Stimulated activated CD4-positive, alpha-beta T cell treated with anti-CD3 and anti-CD28 coated beads, TNF-alpha, amount 100 ng/mL, for 1 hour (primary cell): ENCODE data around the gene TMEM131.

ENCODE experiments used
- DNase-seq, 3 donors: peaks; one replicate each; pipeline ENCODE4 v3.0.0-alpha.2; 2020; ENCODE audit warnings: low read depth in 3 of 3, low spot score in 1 of 3

Gene TMEM131

GRCh38 chr2:97992836-97993825 is 2.6 kb downstream of the TMEM131 start:
- DNase-seq: no peak

GRCh38 chr2:97991081-97991856 is 4.5 kb downstream of the TMEM131 start:
- no peak for DNase-seq

- DNase-seq: no peak
Measured at GRCh38 chr2:97988722-97989121, 7.0 kb downstream of the TMEM131 start.

- no peak for DNase-seq
Measured at GRCh38 chr2:97985998-97986397, 9.8 kb downstream of the TMEM131 start.

GRCh38 chr2:97983698-97984097 is 12.1 kb downstream of the TMEM131 start:
- DNase-seq: no peak

GRCh38 chr2:97983134-97983533 is 12.6 kb downstream of the TMEM131 start:
- no peak for DNase-seq

GRCh38 chr2:97982621-97983020 is 13.1 kb downstream of the TMEM131 start:
- no peak for DNase-seq

GRCh38 chr2:97981961-97982360 is 13.8 kb downstream of the TMEM131 start:
- DNase-seq: no peak

GRCh38 chr2:97979904-97980303 is 15.8 kb downstream of the TMEM131 start:
- DNase-seq: no peak

GRCh38 chr2:97974471-97974870 is 21.3 kb downstream of the TMEM131 start:
- no peak for DNase-seq

- DNase-seq: no peak
Measured at GRCh38 chr2:97970293-97971060, 25.3 kb downstream of the TMEM131 start.

GRCh38 chr2:97969081-97970067 is 26.4 kb downstream of the TMEM131 start:
- DNase-seq: no peak

GRCh38 chr2:97967931-97968627 is 27.7 kb downstream of the TMEM131 start:
- DNase-seq: no peak

- DNase-seq: no peak
Measured at GRCh38 chr2:97967216-97967592, 28.5 kb downstream of the TMEM131 start.

- no peak for DNase-seq
Measured at GRCh38 chr2:97966545-97967215, 29.1 kb downstream of the TMEM131 start.

- DNase-seq: no peak
Measured at GRCh38 chr2:97965116-97965515, 30.6 kb downstream of the TMEM131 start.

- DNase-seq: no peak
Measured at GRCh38 chr2:97963880-97964279, 31.9 kb downstream of the TMEM131 start.

GRCh38 chr2:97963079-97963406 is 32.7 kb downstream of the TMEM131 start:
- DNase-seq: no peak

- DNase-seq: no peak
Measured at GRCh38 chr2:97961534-97961933, 34.2 kb downstream of the TMEM131 start.
